NCI-H1417 (cell line): ENCODE measurements around the gene SLC7A14.

Source experiments
- DNase-seq, 3 experiments: peaks; one replicate each; lab custom pipeline; 2025; lab: John Stamatoyannopoulos, UW

SLC7A14 gene

GRCh38 chr3:170497207-170498095 is 88.4 kb downstream of the SLC7A14 start:
- no peak for DNase-seq

- no peak for DNase-seq
Measured at GRCh38 chr3:170496868-170497140, 89.1 kb downstream of the SLC7A14 start.

- DNase-seq = no peak
Measured at GRCh38 chr3:170496026-170496867, 89.6 kb downstream of the SLC7A14 start.

- DNase-seq = no peak
Measured at GRCh38 chr3:170494766-170495165, 91.1 kb downstream of the SLC7A14 start.

- DNase-seq = no peak
Measured at GRCh38 chr3:170493712-170494182, 92.1 kb downstream of the SLC7A14 start.

- DNase-seq = no peak
Measured at GRCh38 chr3:170491901-170492300, 94.0 kb downstream of the SLC7A14 start.

- no peak for DNase-seq
Measured at GRCh38 chr3:170490828-170491560, 94.9 kb downstream of the SLC7A14 start.

GRCh38 chr3:170488802-170489201 is 97.1 kb downstream of the SLC7A14 start:
- peak in 1 of 3 experiments; percentile 46 for DNase-seq

- no peak for DNase-seq
Measured at GRCh38 chr3:170487031-170487430, 98.8 kb downstream of the SLC7A14 start.

- no peak for DNase-seq
Measured at GRCh38 chr3:170486398-170486797, 99.5 kb downstream of the SLC7A14 start.

- no peak for DNase-seq
Measured at GRCh38 chr3:170485696-170486095, 100.2 kb downstream of the SLC7A14 start.

GRCh38 chr3:170485294-170485693 is 100.6 kb downstream of the SLC7A14 start:
- DNase-seq = no peak

- DNase-seq = no peak
Measured at GRCh38 chr3:170484869-170485268, 101.0 kb downstream of the SLC7A14 start.

GRCh38 chr3:170483485-170484262 is 102.2 kb downstream of the SLC7A14 start:
- DNase-seq = no peak

GRCh38 chr3:170482199-170482598 is 103.7 kb downstream of the SLC7A14 start:
- DNase-seq = no peak

- no peak for DNase-seq
Measured at GRCh38 chr3:170480111-170480510, 105.8 kb downstream of the SLC7A14 start.

GRCh38 chr3:170477395-170477794 is 108.5 kb downstream of the SLC7A14 start:
- no peak for DNase-seq

GRCh38 chr3:170476291-170476690 is 109.6 kb downstream of the SLC7A14 start:
- no peak for DNase-seq

- DNase-seq = no peak
Measured at GRCh38 chr3:170475092-170475685, 110.7 kb downstream of the SLC7A14 start.

- no peak for DNase-seq
Measured at GRCh38 chr3:170473358-170473757, 112.5 kb downstream of the SLC7A14 start.

- DNase-seq = no peak
Measured at GRCh38 chr3:170471149-170471548, 114.7 kb downstream of the SLC7A14 start.
